ENCODE measurements around the gene ARFGEF3. TPM values are rescaled to one million over a fixed set of nuclear protein-coding genes. Genes with fewer than 3 reads are reported as not detected.

ARFGEF3 gene
- total RNA-seq, 3 donors from 2014 or later: 1.9 to 28.1 (median 22.0) TPM

- Histone ChIP-seq H3K4me1 (no peaks in the 10 kb centered on the region), H3K4me3 (no peak overlapping the region), H3K27me3 (no peaks in the 10 kb centered on the region), H3K36me3 (no peaks in the 10 kb centered on the region), H3K9me3 (no peaks in the 10 kb centered on the region), H3K27ac (no peak overlapping the region)
- no peak for TF ChIP-seq POLR2AphosphoS5 (IDR thresholded peaks at IDR 0.05)
- TF ChIP-seq, protein P1, sequence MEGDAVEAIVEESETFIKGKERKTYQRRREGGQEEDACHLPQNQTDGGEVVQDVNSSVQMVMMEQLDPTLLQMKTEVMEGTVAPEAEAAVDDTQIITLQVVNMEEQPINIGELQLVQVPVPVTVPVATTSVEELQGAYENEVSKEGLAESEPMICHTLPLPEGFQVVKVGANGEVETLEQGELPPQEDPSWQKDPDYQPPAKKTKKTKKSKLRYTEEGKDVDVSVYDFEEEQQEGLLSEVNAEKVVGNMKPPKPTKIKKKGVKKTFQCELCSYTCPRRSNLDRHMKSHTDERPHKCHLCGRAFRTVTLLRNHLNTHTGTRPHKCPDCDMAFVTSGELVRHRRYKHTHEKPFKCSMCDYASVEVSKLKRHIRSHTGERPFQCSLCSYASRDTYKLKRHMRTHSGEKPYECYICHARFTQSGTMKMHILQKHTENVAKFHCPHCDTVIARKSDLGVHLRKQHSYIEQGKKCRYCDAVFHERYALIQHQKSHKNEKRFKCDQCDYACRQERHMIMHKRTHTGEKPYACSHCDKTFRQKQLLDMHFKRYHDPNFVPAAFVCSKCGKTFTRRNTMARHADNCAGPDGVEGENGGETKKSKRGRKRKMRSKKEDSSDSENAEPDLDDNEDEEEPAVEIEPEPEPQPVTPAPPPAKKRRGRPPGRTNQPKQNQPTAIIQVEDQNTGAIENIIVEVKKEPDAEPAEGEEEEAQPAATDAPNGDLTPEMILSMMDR (IDR thresholded peaks at IDR 0.05): no peak
- TF ChIP-seq POLR2A (IDR thresholded peaks at IDR 0.05): no peak
- DNase-seq (ENCODE audit: low spot score in 2 of 2): no peak
- intact Hi-C loops (cut with DNase I; ENCODE audit: low total_unique reads): no loop called here
These were observed 84.0 kb downstream of the ARFGEF3 start for GRCh38 chr6:138245751-138246150.

DNA sequence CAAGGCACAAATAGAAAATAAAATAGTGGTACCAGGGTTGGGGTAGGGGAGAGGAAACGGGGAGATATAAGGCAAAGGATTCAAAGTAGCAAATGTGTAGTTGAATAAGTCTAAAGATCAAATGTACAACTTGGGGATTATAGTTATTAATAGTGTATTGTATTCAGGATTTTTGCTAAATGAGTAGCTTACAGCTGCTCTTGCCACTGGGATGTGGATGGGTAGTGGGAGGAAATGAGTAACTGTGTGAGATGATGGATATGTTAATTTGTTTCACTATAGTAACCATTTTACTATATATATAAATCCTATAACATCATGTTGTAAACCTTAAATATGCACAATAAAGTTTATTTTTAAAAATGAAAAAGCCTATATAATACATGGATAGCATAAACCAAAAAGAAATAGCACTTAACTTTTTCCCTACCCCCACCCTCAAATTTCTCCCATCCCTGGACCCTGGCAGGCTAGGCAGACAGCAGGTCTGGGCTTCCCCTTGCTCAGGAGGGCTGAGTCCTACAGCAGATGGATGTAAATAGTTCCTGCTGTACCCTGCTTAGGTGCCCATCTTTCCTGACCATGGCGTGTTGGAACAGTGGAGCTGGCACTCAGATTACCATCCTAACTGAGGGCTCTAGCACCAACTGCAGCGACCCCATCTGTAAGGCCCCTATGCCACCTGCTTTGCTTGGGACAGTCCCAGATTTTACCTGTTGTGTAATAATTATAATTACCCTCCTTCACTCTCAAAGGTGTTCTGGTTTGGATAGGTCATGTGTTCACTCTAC is 85.1 kb downstream of the ARFGEF3 start:
- TF ChIP-seq POLR2AphosphoS5 (IDR thresholded peaks at IDR 0.05) (no peak), POLR2A (IDR thresholded peaks at IDR 0.05) (no peak)
- TF ChIP-seq, protein P1 (IDR thresholded peaks at IDR 0.05): no peak
- no peak overlapping the region for H3K27ac ChIP-seq

GRCh38 chr6:138248011-138248410 is 86.3 kb downstream of the ARFGEF3 start:
- Histone ChIP-seq H3K27me3 (no peaks in the 10 kb centered on the region), H3K9me3 (no peaks in the 10 kb centered on the region), H3K36me3 (no peaks in the 10 kb centered on the region), H3K4me3 (no peak overlapping the region), H3K27ac (no peak overlapping the region), H3K4me1 (no peaks in the 10 kb centered on the region)
- no peak for TF ChIP-seq POLR2A (IDR thresholded peaks at IDR 0.05)
- TF ChIP-seq POLR2AphosphoS5 (IDR thresholded peaks at IDR 0.05): no peak
- TF ChIP-seq, protein P1 (IDR thresholded peaks at IDR 0.05): no peak
- intact Hi-C loops (cut with DNase I; ENCODE audit: low total_unique reads): no loop called here
- no peak for DNase-seq (ENCODE audit: low spot score in 2 of 2)

More for the DNA sequence above, 85.1 kb downstream of the ARFGEF3 start:
- no peak for DNase-seq (ENCODE audit: low spot score in 2 of 2)
- Histone ChIP-seq H3K4me1 (no peaks in the 10 kb centered on the region), H3K9me3 (no peaks in the 10 kb centered on the region), H3K36me3 (no peaks in the 10 kb centered on the region), H3K4me3 (no peak overlapping the region), H3K27me3 (no peaks in the 10 kb centered on the region)
- intact Hi-C loops (cut with DNase I; ENCODE audit: low total_unique reads): no loop called here

DNA sequence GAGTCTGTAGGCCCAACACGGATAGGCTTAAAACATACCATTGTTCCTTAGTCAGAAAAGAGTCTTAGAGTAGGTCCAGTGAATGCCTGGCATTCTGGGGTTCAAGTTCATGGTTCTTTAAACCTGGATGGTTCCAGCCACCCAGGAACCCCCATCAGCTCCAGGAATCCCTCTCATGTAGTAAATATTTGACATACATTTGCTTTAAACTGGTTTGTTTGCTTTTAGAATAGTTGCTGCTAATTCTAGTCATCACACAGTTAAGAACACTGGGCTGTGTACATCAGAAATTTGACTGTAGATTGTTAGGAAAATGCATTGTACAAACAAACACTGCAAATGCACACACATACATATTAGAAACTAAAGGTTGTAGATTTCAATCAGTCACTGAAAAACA is 87.1 kb downstream of the ARFGEF3 start:
- intact Hi-C loops (cut with DNase I; ENCODE audit: low total_unique reads): no loop called here
- DNase-seq (ENCODE audit: low spot score in 2 of 2): no peak
- Histone ChIP-seq H3K36me3 (no peaks in the 10 kb centered on the region), H3K4me1 (no peaks in the 10 kb centered on the region), H3K27me3 (no peaks in the 10 kb centered on the region), H3K27ac (no peak overlapping the region), H3K4me3 (no peak overlapping the region), H3K9me3 (no peaks in the 10 kb centered on the region)
- TF ChIP-seq POLR2A (IDR thresholded peaks at IDR 0.05) (no peak), POLR2AphosphoS5 (IDR thresholded peaks at IDR 0.05) (no peak)
- TF ChIP-seq, protein P1 (IDR thresholded peaks at IDR 0.05): no peak

DNA sequence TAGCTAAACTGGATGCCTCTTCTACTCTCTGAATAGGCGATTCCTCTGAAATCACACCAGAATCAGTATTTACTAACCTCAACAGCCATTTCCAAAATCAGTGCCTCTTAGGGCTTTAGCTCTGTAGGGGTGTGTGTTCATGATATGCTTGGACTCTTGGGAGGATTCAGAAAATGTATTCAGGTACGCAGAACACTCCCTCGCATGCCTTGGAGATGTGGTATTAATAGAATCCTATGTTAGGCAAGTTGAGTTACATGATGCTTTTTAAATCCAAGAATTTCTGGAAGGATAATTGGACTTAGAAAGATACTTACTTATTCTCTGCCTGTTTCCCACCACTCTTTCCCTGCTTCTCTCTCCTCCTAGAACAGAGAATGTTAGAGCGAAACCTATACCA is 88.3 kb downstream of the ARFGEF3 start:
- Histone ChIP-seq H3K27ac (peak overlapping the region in 1 of 2 donors; percentile 61), H3K4me3 (no peak overlapping the region)

More for the DNA sequence above, 88.3 kb downstream of the ARFGEF3 start:
- DNase-seq (ENCODE audit: low spot score in 2 of 2): no peak
- Histone ChIP-seq H3K36me3 (no peaks in the 10 kb centered on the region), H3K9me3 (no peaks in the 10 kb centered on the region), H3K27me3 (no peaks in the 10 kb centered on the region), H3K4me1 (no peaks in the 10 kb centered on the region)
- TF ChIP-seq, protein P1 (IDR thresholded peaks at IDR 0.05): no peak
- TF ChIP-seq POLR2AphosphoS5 (IDR thresholded peaks at IDR 0.05) (no peak), POLR2A (IDR thresholded peaks at IDR 0.05) (no peak)
- intact Hi-C loops (cut with DNase I; ENCODE audit: low total_unique reads): no loop called here

Data from breast epithelium (tissue), 4 donors.